HG02678 (cell line): Measurements from ENCODE around the gene PPP2R5E.

Experiments
- ATAC-seq: cut with Tn5 transposase; IDR thresholded peaks from one replicate; pipeline ENCODE4 v1.9.1; 2021; ENCODE audit warnings: mild to moderate bottlenecking, moderate library complexity; ENCODE audit not compliant: unreplicated experiment

PPP2R5E gene

GRCh38 chr14:63474111-63474510, 69.1 kb downstream of the PPP2R5E start:
- ATAC-seq = no peak

- no peak for ATAC-seq
Observed at GRCh38 chr14:63472986-63473788, 70.0 kb downstream of the PPP2R5E start.

- ATAC-seq = peak; percentile 90
Observed at GRCh38 chr14:63470962-63471793, 72.0 kb downstream of the PPP2R5E start.

GRCh38 chr14:63468294-63468693, 74.9 kb downstream of the PPP2R5E start:
- ATAC-seq = no peak

GRCh38 chr14:63467440-63468072, 75.6 kb downstream of the PPP2R5E start:
- no peak for ATAC-seq

GRCh38 chr14:63465347-63465746, 77.8 kb downstream of the PPP2R5E start:
- no peak for ATAC-seq

GRCh38 chr14:63460680-63461369, 82.4 kb downstream of the PPP2R5E start:
- no peak for ATAC-seq

GRCh38 chr14:63459738-63460137, 83.4 kb downstream of the PPP2R5E start:
- ATAC-seq = no peak

- ATAC-seq = no peak
Observed at GRCh38 chr14:63457498-63457897, 85.7 kb downstream of the PPP2R5E start.

GRCh38 chr14:63454863-63455622, 88.1 kb downstream of the PPP2R5E start:
- peak; percentile 76 for ATAC-seq

- ATAC-seq = no peak
Observed at GRCh38 chr14:63454436-63454835, 88.7 kb downstream of the PPP2R5E start.

- ATAC-seq = no peak
Observed at GRCh38 chr14:63453443-63453936, 89.7 kb downstream of the PPP2R5E start.

- ATAC-seq = no peak
Observed at GRCh38 chr14:63452796-63453195, 90.4 kb downstream of the PPP2R5E start.

GRCh38 chr14:63448841-63449240, 94.3 kb downstream of the PPP2R5E start:
- no peak for ATAC-seq

GRCh38 chr14:63444588-63444987, 98.6 kb downstream of the PPP2R5E start:
- ATAC-seq = no peak

- no peak for ATAC-seq
Observed at GRCh38 chr14:63443988-63444387, 99.2 kb downstream of the PPP2R5E start.

GRCh38 chr14:63443361-63443760, 99.8 kb downstream of the PPP2R5E start:
- ATAC-seq = no peak

GRCh38 chr14:63438065-63438757, 105.0 kb downstream of the PPP2R5E start:
- ATAC-seq = no peak

- ATAC-seq = no peak
Observed at GRCh38 chr14:63436286-63437098, 106.7 kb downstream of the PPP2R5E start.
